ENCODE measurements around the gene CHST11.
A peak's percentile ranks its signal among the peaks of the same experiment; 100 is the strongest.

Gene CHST11

GRCh38 chr12:104453133-104453532 lies 3.6 kb upstream of the CHST11 start:
- Histone ChIP-seq H3K36me3 (ENCODE audit: insufficient read depth, low read length) (no peaks in the 10 kb centered on the region), H3K9me3 (ENCODE audit: low read length) (no peaks in the 10 kb centered on the region)

DNA sequence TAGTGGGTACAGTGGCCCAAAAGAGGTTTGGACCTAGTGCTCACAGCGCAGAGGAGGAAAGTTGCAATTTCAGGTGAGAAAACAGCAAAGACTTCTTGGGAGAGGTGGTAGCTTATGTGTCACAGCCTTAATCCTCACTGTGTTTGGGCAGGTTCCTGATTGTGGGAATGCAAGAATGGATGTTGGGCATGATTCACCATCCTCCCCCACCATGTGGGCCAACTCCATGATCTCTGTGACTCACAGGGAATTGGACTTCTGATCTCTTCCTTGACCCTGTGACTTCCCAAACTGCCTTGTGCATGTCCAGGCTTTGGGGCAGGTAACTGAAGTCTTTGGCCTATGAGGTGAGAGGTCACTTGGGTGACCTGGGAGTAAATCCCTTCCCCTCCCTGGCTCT lies 1.8 kb upstream of the CHST11 start:
- no peaks in the 10 kb centered on the region for H3K9me3 ChIP-seq (ENCODE audit: low read length)
- no peaks in the 10 kb centered on the region for H3K27me3 ChIP-seq (ENCODE audit: control insufficient read depth in 1 of 2, insufficient read depth in 2 of 2, low read length in 2 of 2)
- no peak overlapping the region for H3K4me3 ChIP-seq (ENCODE audit: low read depth in 1 of 2, low read length in 2 of 2)
- no peak overlapping the region for H3K9ac ChIP-seq (ENCODE audit: low read length)
- no peaks in the 10 kb centered on the region for H3K36me3 ChIP-seq (ENCODE audit: insufficient read depth, low read length)
- H3K27ac ChIP-seq (ENCODE audit: low read depth, low read length) = no peak overlapping the region
- H3K4me1 ChIP-seq (ENCODE audit: insufficient read depth, low read length) = peaks cover 11% of the 10 kb centered on the region

More at GRCh38 chr12:104453133-104453532, 3.6 kb upstream of the CHST11 start:
- Histone ChIP-seq H3K9ac (ENCODE audit: low read length) (no peak overlapping the region), H3K27ac (ENCODE audit: low read depth, low read length) (no peak overlapping the region), H3K27me3 (ENCODE audit: control insufficient read depth in 1 of 2, insufficient read depth in 2 of 2, low read length in 2 of 2) (no peaks in the 10 kb centered on the region), H3K4me3 (ENCODE audit: low read depth in 1 of 2, low read length in 2 of 2) (no peak overlapping the region), H3K4me1 (ENCODE audit: insufficient read depth, low read length) (peaks cover 5% of the 10 kb centered on the region)

- no peaks in the 10 kb centered on the region for H3K9me3 ChIP-seq (ENCODE audit: low read length)
- peaks cover 11% of the 10 kb centered on the region for H3K4me1 ChIP-seq (ENCODE audit: insufficient read depth, low read length)
- H3K36me3 ChIP-seq (ENCODE audit: insufficient read depth, low read length) = no peaks in the 10 kb centered on the region
- H3K9ac ChIP-seq (ENCODE audit: low read length) = peak overlapping the region; percentile 47
- peak overlapping the region; percentile 66 to 96 for H3K4me3 ChIP-seq (ENCODE audit: low read depth in 1 of 2, low read length in 2 of 2)
- H3K27me3 ChIP-seq (ENCODE audit: control insufficient read depth in 1 of 2, insufficient read depth in 2 of 2, low read length in 2 of 2) = no peaks in the 10 kb centered on the region
- no peak overlapping the region for H3K27ac ChIP-seq (ENCODE audit: low read depth, low read length)
Measured at GRCh38 chr12:104455578-104456416, 951 bp upstream of the CHST11 start.

DNA sequence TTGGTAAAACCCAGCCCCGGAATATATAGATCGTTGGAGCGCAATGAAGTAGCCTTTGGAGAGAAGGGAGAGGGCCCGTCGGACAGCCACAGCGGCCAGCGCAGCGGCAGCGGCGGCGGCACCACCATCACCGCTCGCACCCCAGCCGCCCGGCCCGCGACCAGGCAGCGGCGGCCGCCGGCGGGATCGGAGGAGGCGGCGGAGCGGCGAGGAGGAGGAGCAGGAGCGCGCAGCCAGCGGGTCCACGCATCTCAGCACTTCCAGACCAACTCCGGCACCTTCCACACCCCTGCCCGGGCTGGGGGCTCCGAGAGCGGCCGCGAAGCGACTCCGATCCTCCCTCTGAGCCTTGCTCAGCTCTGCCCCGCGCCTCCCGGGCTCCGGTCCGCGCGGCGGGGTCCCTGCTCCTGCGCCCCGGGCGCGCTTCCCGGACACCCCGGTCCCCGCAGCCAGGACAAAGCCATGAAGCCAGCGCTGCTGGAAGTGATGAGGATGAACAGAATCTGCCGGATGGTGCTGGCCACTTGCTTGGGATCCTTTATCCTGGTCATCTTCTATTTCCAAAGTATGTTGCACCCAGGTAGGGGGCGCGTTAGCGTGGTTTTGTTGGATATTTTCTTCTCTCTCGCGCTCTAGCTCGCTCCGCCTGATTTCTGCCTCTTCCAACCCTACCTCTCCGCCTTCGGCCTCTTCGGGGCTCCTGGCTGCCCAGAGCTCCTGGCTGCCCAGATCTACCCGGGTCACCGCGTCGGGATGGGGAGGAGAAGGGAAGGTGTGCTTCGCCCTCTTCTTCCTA lies 400 bp downstream of the CHST11 start:
- H3K36me3 ChIP-seq (ENCODE audit: insufficient read depth, low read length) = no peaks in the 10 kb centered on the region
- peak overlapping the region; percentile 46 for H3K9ac ChIP-seq (ENCODE audit: low read length)
- no peaks in the 10 kb centered on the region for H3K27me3 ChIP-seq (ENCODE audit: control insufficient read depth in 1 of 2, insufficient read depth in 2 of 2, low read length in 2 of 2)
- H3K4me1 ChIP-seq (ENCODE audit: insufficient read depth, low read length) = peaks cover 11% of the 10 kb centered on the region
- no peaks in the 10 kb centered on the region for H3K9me3 ChIP-seq (ENCODE audit: low read length)
- H3K27ac ChIP-seq (ENCODE audit: low read depth, low read length) = peak overlapping the region; percentile 59
- H3K4me3 ChIP-seq (ENCODE audit: low read depth in 1 of 2, low read length in 2 of 2) = peak overlapping the region; percentile 66 to 96

- Histone ChIP-seq H3K27me3 (ENCODE audit: control insufficient read depth in 1 of 2, insufficient read depth in 2 of 2, low read length in 2 of 2) (no peaks in the 10 kb centered on the region), H3K4me3 (ENCODE audit: low read depth in 1 of 2, low read length in 2 of 2) (peak overlapping the region; percentile 66 to 96), H3K4me1 (ENCODE audit: insufficient read depth, low read length) (peaks cover 13% of the 10 kb centered on the region), H3K27ac (ENCODE audit: low read depth, low read length) (peak overlapping the region; percentile 59), H3K36me3 (ENCODE audit: insufficient read depth, low read length) (no peaks in the 10 kb centered on the region), H3K9ac (ENCODE audit: low read length) (peak overlapping the region; percentile 46), H3K9me3 (ENCODE audit: low read length) (no peaks in the 10 kb centered on the region)
Measured at GRCh38 chr12:104457746-104458693, 1.3 kb downstream of the CHST11 start.

DNA sequence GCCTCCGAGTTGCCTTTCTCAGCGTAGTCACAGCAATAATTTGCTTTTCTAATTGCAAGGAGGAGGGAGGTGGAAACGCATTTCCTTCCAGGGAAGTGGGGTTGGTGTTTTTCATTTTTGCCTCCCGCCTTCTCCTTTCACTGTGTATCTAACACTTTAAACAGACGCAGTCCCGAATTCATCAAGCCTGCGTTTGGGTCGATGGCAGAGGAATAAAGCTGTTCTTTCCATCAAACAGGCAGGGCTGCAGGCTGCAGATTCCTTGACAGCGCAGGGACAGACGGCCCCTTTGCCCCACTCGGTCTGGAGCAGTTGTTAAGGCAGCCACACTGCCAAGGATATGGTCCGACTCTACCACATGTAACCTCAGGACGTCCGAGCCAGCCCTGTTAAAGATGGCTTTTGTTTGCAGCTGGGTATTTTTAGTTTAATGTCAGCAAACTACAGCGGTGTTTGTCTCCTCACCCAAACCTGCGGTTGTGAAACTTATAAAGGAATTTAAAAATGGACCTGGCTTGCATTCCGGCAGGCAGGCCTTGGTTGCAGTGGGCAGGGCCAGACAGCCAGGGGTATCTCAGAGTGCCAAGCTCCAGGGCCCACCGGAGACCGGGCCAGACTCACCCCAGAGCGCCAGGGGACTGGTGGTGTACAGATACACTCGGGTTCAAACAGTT lies 2.1 kb downstream of the CHST11 start:
- Histone ChIP-seq H3K4me1 (ENCODE audit: insufficient read depth, low read length) (peaks cover 20% of the 10 kb centered on the region), H3K27me3 (ENCODE audit: control insufficient read depth in 1 of 2, insufficient read depth in 2 of 2, low read length in 2 of 2) (no peaks in the 10 kb centered on the region)

GRCh38 chr12:104459368-104459909 lies 2.7 kb downstream of the CHST11 start:
- peaks cover 20% of the 10 kb centered on the region for H3K4me1 ChIP-seq (ENCODE audit: insufficient read depth, low read length)
- H3K27ac ChIP-seq (ENCODE audit: low read depth, low read length) = peak overlapping the region; percentile 59
- H3K9ac ChIP-seq (ENCODE audit: low read length) = peak overlapping the region; percentile 46

More for the DNA sequence above, 2.1 kb downstream of the CHST11 start:
- H3K9me3 ChIP-seq (ENCODE audit: low read length) = no peaks in the 10 kb centered on the region
- H3K4me3 ChIP-seq (ENCODE audit: low read depth in 1 of 2, low read length in 2 of 2) = peak overlapping the region; percentile 66 to 96
- peak overlapping the region; percentile 59 for H3K27ac ChIP-seq (ENCODE audit: low read depth, low read length)
- H3K36me3 ChIP-seq (ENCODE audit: insufficient read depth, low read length) = no peaks in the 10 kb centered on the region
- H3K9ac ChIP-seq (ENCODE audit: low read length) = peak overlapping the region; percentile 46

DNA sequence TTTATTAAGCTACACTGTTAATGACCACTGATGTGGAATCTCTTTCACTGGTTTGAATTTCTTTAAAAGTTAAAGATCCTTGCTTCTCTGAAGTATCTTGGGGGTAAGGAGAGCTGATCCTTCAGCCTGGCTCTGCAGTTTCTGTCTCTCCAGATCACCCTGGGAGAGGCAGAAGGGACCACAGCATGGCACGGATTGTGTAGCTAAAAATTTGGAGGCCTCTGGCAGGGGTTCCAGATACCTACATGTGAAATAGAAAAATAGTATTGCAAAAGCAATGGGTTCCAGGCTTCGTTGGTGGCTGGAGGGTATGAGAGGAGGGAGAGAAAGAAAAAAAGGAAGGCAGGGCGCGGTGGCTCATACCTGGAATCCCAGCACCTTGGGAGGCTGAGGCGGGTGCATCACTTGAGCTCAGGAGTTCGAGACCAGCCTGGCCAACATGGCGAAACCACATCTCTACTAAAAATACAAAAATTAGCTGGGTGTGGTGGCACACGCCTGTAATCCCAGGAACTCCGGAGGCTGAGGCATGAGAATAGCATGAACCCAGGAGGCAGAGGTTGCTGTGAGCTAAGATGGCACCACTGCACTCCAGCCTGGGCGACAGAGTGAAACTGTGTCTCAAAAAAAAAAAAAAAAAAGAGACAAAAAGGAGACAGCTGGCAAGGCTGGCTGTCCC lies 3.4 kb downstream of the CHST11 start:
- Histone ChIP-seq H3K4me3 (ENCODE audit: low read depth in 1 of 2, low read length in 2 of 2) (no peak overlapping the region), H3K36me3 (ENCODE audit: insufficient read depth, low read length) (no peaks in the 10 kb centered on the region), H3K9me3 (ENCODE audit: low read length) (no peaks in the 10 kb centered on the region), H3K27ac (ENCODE audit: low read depth, low read length) (no peak overlapping the region), H3K9ac (ENCODE audit: low read length) (no peak overlapping the region), H3K27me3 (ENCODE audit: control insufficient read depth in 1 of 2, insufficient read depth in 2 of 2, low read length in 2 of 2) (no peaks in the 10 kb centered on the region), H3K4me1 (ENCODE audit: insufficient read depth, low read length) (peaks cover 20% of the 10 kb centered on the region)

More at GRCh38 chr12:104459368-104459909, 2.7 kb downstream of the CHST11 start:
- Histone ChIP-seq H3K27me3 (ENCODE audit: control insufficient read depth in 1 of 2, insufficient read depth in 2 of 2, low read length in 2 of 2) (no peaks in the 10 kb centered on the region), H3K9me3 (ENCODE audit: low read length) (no peaks in the 10 kb centered on the region), H3K36me3 (ENCODE audit: insufficient read depth, low read length) (no peaks in the 10 kb centered on the region), H3K4me3 (ENCODE audit: low read depth in 1 of 2, low read length in 2 of 2) (peak overlapping the region; percentile 66 to 96)

DNA sequence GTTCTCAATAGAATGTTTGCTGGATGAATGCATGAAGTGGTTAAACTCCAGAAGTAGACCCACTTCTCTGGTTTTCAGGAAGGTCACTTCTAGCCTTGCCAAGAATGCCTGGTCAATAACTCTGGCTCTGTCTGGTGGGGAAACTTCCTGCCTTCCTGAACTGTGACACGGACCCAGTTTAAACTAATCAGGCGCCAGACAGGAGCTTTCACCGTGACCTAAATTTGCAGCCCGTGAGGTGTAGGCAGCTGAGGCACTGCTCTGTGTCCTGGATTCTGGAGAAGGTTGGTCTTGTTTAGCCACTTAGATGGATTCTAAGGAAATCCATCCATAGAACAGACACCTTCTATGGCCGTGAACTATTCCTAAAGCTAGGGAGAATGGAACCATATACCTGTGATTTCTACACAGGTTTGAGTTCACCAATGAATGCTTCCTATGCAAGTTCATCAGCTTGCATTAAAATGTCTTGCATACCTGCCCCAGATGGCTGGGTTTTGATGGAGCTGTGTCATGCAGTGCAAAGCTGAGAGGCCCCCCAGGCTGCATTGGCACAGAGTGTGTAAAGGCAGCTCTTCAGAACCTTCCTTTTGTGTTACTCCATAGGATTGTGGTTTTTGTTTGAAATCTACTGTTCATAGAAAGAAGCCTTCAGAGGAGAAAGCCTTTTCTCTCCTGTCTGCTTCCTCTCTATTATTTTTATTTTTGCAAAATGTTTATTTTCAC lies 4.4 kb downstream of the CHST11 start:
- H3K9me3 ChIP-seq (ENCODE audit: low read length) = no peaks in the 10 kb centered on the region
- H3K27me3 ChIP-seq (ENCODE audit: control insufficient read depth in 1 of 2, insufficient read depth in 2 of 2, low read length in 2 of 2) = no peaks in the 10 kb centered on the region
- H3K4me3 ChIP-seq (ENCODE audit: low read depth in 1 of 2, low read length in 2 of 2) = no peak overlapping the region
- peaks cover 16% of the 10 kb centered on the region for H3K4me1 ChIP-seq (ENCODE audit: insufficient read depth, low read length)
- H3K9ac ChIP-seq (ENCODE audit: low read length) = no peak overlapping the region
- no peak overlapping the region for H3K27ac ChIP-seq (ENCODE audit: low read depth, low read length)
- H3K36me3 ChIP-seq (ENCODE audit: insufficient read depth, low read length) = no peaks in the 10 kb centered on the region
